Smooth muscle cell (in vitro differentiated cells): ENCODE data around the gene TBCCD1. TPM values are rescaled to one million over a fixed set of nuclear protein-coding genes. Genes with fewer than 3 reads are reported as not detected.

Source experiments
- DNase-seq: peaks from one replicate; lab custom pipeline; 2025; ENCODE audit not compliant: unreplicated experiment; lab: John Stamatoyannopoulos, UW
- H2AFZ ChIP-seq: fragments of 200-600 bp; sonication (generic); 2 replicates; pipeline ENCODE4 v1.6.0; 2016; ENCODE audit warnings: antibody characterized with exemption, low read depth, mild to moderate bottlenecking
- H3F3A ChIP-seq: fragments of 200-600 bp; sonication (generic); 2 replicates; pipeline ENCODE4 v1.6.0; 2017; ENCODE audit warnings: antibody characterized with exemption, low read depth
- H3K27ac ChIP-seq: fragments of 200-600 bp; sonication (generic); 2 replicates; pipeline ENCODE4 v1.5.1; 2016; ENCODE audit warnings: low read depth, mild to moderate bottlenecking
- H3K27me3 ChIP-seq: fragments of 200-600 bp; sonication (generic); 2 replicates; pipeline ENCODE4 v1.6.1; 2016; ENCODE audit warnings: low read depth, mild to moderate bottlenecking
- H3K36me3 ChIP-seq: fragments of 200-600 bp; sonication (generic); 2 replicates; pipeline ENCODE4 v1.5.1; 2016; ENCODE audit warnings: low read depth
- H3K4me1 ChIP-seq: fragments of 200-600 bp; sonication (generic); 2 replicates; pipeline ENCODE4 v1.5.1; 2016; ENCODE audit warnings: low read depth
- H3K4me2 ChIP-seq: fragments of 200-600 bp; sonication (generic); 2 replicates; pipeline ENCODE4 v1.6.0; 2016; ENCODE audit warnings: mild to moderate bottlenecking
- H3K4me3 ChIP-seq: fragments of 200-600 bp; sonication (generic); 2 replicates; pipeline ENCODE4 v1.5.1; 2016; ENCODE audit warnings: mild to moderate bottlenecking
- H3K79me2 ChIP-seq: fragments of 200-600 bp; sonication (generic); 2 replicates; pipeline ENCODE4 v1.6.0; 2016; ENCODE audit warnings: low read depth, mild to moderate bottlenecking
- H3K9ac ChIP-seq: fragments of 200-600 bp; sonication (generic); 2 replicates; pipeline ENCODE4 v1.6.0; 2016; ENCODE audit warnings: low read depth
- H3K9me3 ChIP-seq: fragments of 200-600 bp; sonication (generic); replicated peaks from 2 replicates; pipeline ENCODE4 v1.5.1; 2016; ENCODE audit warnings: low read depth
- H4K20me1 ChIP-seq: fragments of 200-600 bp; sonication (generic); 2 replicates; pipeline ENCODE4 v1.6.0; 2016; ENCODE audit warnings: low read depth
- CTCF ChIP-seq: fragments of 200-600 bp; sonication (generic); IDR thresholded peaks from 2 replicates; pipeline ENCODE4 v1.5.1; 2017; ENCODE audit warnings: borderline replicate concordance, mild to moderate bottlenecking, antibody characterized with exemption; ENCODE audit not compliant: insufficient read depth, poor library complexity, severe bottlenecking
- WGBS: methylation state at CpG from one replicate; pipeline ENCODE4 v1.1.7; 2016; ENCODE audit warnings: low lambda C conversion rate; 5-methylcytosine and 5-hydroxymethylcytosine counted together
- polyA plus RNA-seq: library from polyadenylated mRNA; unstranded; fragments of >200 nt; fragmentation: Nextera tagmentation; extraction: Ambion mirVana; gene quantifications from 2 replicates; pipeline ENCODE4 v1.2.1, GENCODE V29; 2016
- total RNA-seq: library from RNA; depleted of rRNA; stranded (reverse); fragments of >200 nt; gene quantifications from 2 replicates; pipeline ENCODE4 v1.2.3, GENCODE V29; 2014

Gene TBCCD1
- total and polyA plus RNA-seq, 2 experiments from 2014 or later: 12.2 to 19.5 TPM

GRCh38 chr3:186582541-186582940 lies 15.4 kb upstream of the TBCCD1 start:
- Histone ChIP-seq H3K79me2 (no peaks in the 10 kb centered on the region), H3K36me3 (peaks cover 34% of the 10 kb centered on the region)
- 96% methylated on average over 6 of the region's 6 CpGs for WGBS

GRCh38 chr3:186580785-186581184 lies 13.6 kb upstream of the TBCCD1 start:
- no peak overlapping the region for H3K4me2 ChIP-seq
- 98% methylated on average over 3 of the region's 3 CpGs for WGBS
- no peaks in the 10 kb centered on the region for H3K27me3 ChIP-seq
- no peak overlapping the region for H3K27ac ChIP-seq
- H3K4me1 ChIP-seq: no peaks in the 10 kb centered on the region
- H3F3A ChIP-seq: peaks cover 3% of the 10 kb centered on the region
- H3K9me3 ChIP-seq: no peaks in the 10 kb centered on the region
- no peak overlapping the region for H2AFZ ChIP-seq
- no peak overlapping the region for H3K4me3 ChIP-seq
- H3K9ac ChIP-seq: no peak overlapping the region
- no peak for TF ChIP-seq CTCF
- H3K79me2 ChIP-seq: no peaks in the 10 kb centered on the region
- H3K36me3 ChIP-seq: peaks cover 44% of the 10 kb centered on the region
- peaks cover 14% of the 10 kb centered on the region for H4K20me1 ChIP-seq
- DNase-seq: no peak

More at GRCh38 chr3:186582541-186582940, 15.4 kb upstream of the TBCCD1 start:
- Histone ChIP-seq H3K4me3 (no peak overlapping the region), H3K9me3 (no peaks in the 10 kb centered on the region), H3K9ac (no peak overlapping the region), H3K4me1 (no peaks in the 10 kb centered on the region), H4K20me1 (peaks cover 8% of the 10 kb centered on the region), H3K27ac (no peak overlapping the region), H3K4me2 (no peak overlapping the region), H3K27me3 (no peaks in the 10 kb centered on the region), H3F3A (peaks cover 3% of the 10 kb centered on the region), H2AFZ (no peak overlapping the region)
- no peak for DNase-seq
- no peak for TF ChIP-seq CTCF

- Histone ChIP-seq H2AFZ (no peak overlapping the region), H3K4me2 (no peak overlapping the region), H3F3A (no peaks in the 10 kb centered on the region), H3K4me3 (no peak overlapping the region), H3K79me2 (peaks cover 2% of the 10 kb centered on the region), H3K9ac (no peak overlapping the region), H3K9me3 (no peaks in the 10 kb centered on the region), H3K4me1 (no peaks in the 10 kb centered on the region), H3K36me3 (peaks cover 39% of the 10 kb centered on the region), H3K27ac (no peak overlapping the region), H4K20me1 (peaks cover 15% of the 10 kb centered on the region), H3K27me3 (no peaks in the 10 kb centered on the region)
- no peak for TF ChIP-seq CTCF
- WGBS: 99% methylated on average over 2 of the region's 2 CpGs
- DNase-seq: no peak
Observed at GRCh38 chr3:186577521-186577920, 10.4 kb upstream of the TBCCD1 start.

GRCh38 chr3:186571644-186572013 lies 4.5 kb upstream of the TBCCD1 start:
- peaks cover 8% of the 10 kb centered on the region for H4K20me1 ChIP-seq
- H3K9me3 ChIP-seq: no peaks in the 10 kb centered on the region
- no peak for DNase-seq
- peak overlapping the region; percentile 96 for H3K4me2 ChIP-seq
- H3K27ac ChIP-seq: no peak overlapping the region
- 88% methylated on average over 2 of the region's 2 CpGs for WGBS
- no peak for TF ChIP-seq CTCF
- peak overlapping the region; percentile 96 for H3K9ac ChIP-seq
- H3K36me3 ChIP-seq: peaks cover 20% of the 10 kb centered on the region
- H3K4me1 ChIP-seq: peaks cover 17% of the 10 kb centered on the region
- H3F3A ChIP-seq: no peaks in the 10 kb centered on the region
- H3K79me2 ChIP-seq: peaks cover 21% of the 10 kb centered on the region
- H3K27me3 ChIP-seq: no peaks in the 10 kb centered on the region
- H3K4me3 ChIP-seq: peak overlapping the region; percentile 80
- no peak overlapping the region for H2AFZ ChIP-seq
